Astrocyte (in vitro differentiated cells and primary cell): ENCODE data around the gene OXLD1.

Experiments
- CTCF ChIP-seq: IDR thresholded peaks from 2 replicates; pipeline ENCODE4 v1.5.1; 2011; ENCODE audit warnings: low read depth, mild to moderate bottlenecking, inconsistent platforms, low read length, moderate library complexity; ENCODE audit not compliant: insufficient read depth
- EZH2 ChIP-seq: IDR thresholded peaks from 2 replicates; pipeline ENCODE4 v1.6.1; 2012; ENCODE audit warnings: mild to moderate bottlenecking, low read length, inconsistent platforms; ENCODE audit not compliant: insufficient read depth

GRCh38 chr17:81648013-81648706 is 18.2 kb downstream of the OXLD1 start:
- TF ChIP-seq CTCF: no peak
- TF ChIP-seq EZH2: peak; percentile 95
